Stimulated activated CD8-positive, alpha-beta memory T cell treated with anti-CD3 and anti-CD28 coated beads, Interleukin-12 subunit alpha, Interleukin-12 subunit beta, amount 100 ng/mL, for 4 hours (primary cell): ENCODE data around the gene SPSB1.
"Not testable (repeated sequence)": the region's sequence is repeated elsewhere in the genome, so short reads cannot be mapped to it uniquely, and the experiment has no call there.

Experiments used
- DNase-seq: peaks from one replicate; pipeline ENCODE4 v3.0.0-alpha.2; 2020; ENCODE audit warnings: low read depth

SPSB1 gene

DNA sequence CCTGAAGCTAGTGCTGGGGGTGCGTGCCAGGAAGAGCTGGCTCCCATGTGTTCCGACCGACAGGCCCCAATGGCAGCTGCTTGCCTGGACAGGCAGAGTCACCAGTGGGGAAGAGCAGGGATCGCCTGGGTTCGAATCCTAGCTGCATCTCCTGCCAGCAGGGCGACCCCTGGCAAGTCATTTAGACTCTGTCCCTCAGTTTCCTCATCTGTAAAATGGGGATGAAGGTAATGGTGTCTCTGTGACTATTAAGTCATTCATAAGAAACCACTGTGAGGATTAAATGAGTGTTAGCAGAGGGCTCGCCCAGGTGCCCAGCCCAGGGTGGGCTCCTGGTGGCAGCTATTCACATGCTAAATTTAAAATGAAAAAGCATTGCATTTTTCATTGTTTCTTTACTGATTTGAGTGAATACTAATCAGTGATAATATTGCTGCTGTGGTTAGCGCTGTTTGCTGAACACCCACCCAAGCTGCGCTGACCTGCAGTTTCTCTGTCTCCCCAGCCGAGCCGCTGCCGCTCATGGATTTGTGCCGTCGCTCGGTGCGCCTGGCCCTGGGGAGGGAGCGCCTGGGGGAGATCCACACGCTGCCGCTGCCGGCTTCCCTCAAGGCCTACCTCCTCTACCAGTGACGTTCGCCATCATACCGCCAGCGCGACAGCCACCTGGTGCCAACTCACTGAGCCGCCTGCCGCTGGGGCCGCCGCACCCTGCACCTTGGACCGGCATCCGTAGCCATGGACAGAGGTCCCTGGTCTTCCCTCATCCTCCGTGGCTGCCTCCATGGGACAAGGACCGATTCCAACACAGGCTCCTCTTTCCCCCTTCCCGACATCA, 74.5 kb downstream of the SPSB1 start:
- no peak for DNase-seq

DNA sequence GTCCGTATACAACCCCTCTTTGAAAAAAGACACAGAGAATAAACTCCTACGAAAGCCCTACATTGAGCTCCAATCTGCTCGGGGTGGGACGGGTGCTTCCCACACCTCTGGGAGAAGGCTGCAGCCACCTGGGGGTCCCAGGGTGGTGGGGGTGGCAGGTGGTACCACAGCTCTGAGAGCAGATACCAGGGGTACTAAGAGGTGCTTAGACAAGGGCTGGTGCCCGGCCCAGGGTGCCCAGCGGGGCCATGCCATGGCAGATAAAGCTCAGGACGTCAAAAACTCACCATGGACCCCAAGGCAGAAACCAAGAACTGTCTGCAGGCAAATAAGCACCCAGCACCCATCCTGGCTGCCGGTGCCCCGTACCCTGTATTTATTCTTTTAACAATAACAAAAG, 75.1 kb downstream of the SPSB1 start:
- no peak for DNase-seq

DNA sequence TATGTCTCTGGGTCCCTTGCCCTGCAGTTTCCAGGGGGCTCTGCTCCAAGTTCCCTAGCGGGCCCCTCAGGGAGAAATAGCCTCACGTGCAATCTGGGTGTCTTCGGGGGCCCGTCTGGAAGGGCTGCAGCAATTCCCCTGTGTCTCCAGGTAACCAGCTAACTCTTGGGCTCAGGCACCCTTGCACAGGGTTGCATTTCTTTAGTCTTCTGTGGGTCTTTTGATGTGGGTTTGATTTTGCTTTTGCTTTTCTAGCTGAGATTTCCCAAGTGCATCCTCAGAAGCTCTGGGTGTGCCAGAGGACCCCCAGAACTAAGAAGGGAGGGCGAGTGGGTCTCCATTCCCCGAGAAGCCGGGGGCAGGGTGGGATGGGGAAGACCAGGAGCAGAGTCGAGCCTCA, 75.7 kb downstream of the SPSB1 start:
- DNase-seq: no peak

DNA sequence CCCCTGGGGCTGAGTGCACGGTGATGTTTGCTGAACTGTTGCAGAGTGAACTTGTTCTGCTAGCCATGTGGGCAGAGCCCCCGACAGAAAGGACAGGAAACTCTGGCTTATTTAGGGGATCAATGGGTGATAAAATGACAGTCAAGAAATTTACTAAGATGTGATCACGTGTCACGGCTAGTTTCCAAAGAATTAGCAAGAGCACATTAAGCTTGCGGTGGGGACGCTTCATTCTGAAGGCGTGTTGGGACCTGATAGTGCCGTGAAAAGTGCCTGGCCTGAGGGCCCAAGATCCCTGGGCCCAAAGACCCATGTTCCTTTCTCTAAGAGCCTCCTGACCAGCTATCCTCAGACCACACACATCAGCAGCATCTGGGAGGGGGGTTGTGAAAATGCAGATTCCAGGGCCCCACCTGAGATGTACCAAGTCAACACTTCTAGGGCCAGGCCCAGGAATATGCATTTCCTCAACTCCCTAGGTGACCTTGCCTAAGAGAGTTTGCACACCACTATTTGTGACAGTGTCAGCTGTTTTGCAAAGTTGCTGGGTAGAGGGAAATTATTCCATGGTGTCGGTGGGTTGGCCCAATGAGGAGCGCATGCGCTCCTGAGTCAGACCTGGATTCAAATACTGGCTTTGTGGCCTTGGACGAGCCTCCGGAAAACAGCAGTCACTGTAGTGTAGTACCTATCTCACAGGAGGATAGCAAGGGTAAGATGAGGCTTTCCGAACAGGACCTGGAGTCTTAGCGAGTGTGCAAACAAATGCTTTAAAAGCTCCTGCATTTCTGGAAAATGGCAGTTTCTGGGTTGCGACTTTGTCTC, 77.5 kb downstream of the SPSB1 start:
- no peak for DNase-seq

- DNase-seq: no peak
Measured at GRCh38 chr1:9371391-9371935, 78.8 kb downstream of the SPSB1 start.

- no peak for DNase-seq
Measured at GRCh38 chr1:9371951-9372350, 79.3 kb downstream of the SPSB1 start.

GRCh38 chr1:9373619-9374018, 80.9 kb downstream of the SPSB1 start:
- no peak for DNase-seq

- no peak for DNase-seq
Measured at GRCh38 chr1:9374748-9375341, 82.2 kb downstream of the SPSB1 start.

- no peak for DNase-seq
Measured at GRCh38 chr1:9375912-9376311, 83.2 kb downstream of the SPSB1 start.

DNA sequence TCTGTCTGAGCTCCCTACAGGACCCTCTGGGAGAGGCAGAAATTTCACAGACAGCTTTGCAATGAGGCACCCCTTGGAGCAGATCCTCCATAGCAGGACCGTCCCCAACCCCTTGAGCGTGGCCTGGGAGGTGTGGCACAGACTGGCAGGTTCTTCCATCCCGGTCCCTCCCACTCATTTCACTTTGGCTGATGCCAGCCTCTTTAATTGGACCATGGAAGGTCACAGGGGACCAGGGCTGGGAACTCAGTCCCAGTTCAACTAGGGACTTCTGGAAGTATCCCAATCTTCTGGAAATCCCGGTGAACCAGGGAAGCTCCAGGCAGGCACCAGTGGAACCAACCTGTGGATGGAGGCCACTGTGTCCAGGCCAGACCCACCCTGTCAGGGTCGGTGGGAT, 83.7 kb downstream of the SPSB1 start:
- no peak for DNase-seq

GRCh38 chr1:9376886-9377333, 84.2 kb downstream of the SPSB1 start:
- DNase-seq: no peak

- DNase-seq: no peak
Measured at GRCh38 chr1:9378801-9379200, 86.1 kb downstream of the SPSB1 start.

DNA sequence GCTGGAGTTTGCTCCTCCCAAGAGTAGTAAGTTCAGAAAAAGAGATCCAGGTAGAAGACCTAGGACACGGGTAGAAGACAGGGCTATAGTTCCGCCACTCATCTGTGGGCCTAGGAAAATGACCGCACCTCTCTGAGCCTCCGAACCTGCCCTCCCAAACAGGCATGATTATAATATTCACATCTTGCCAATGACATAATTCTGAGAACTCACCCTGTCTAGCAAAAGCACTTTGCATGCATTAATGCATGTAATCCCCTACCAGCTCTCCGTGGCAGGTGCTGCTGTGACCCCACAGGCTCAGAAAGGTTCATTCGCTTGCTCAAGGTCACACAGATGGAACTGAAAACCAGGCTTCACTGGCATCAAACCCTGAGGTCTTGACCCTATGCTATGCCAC, 88.0 kb downstream of the SPSB1 start:
- no peak for DNase-seq

DNA sequence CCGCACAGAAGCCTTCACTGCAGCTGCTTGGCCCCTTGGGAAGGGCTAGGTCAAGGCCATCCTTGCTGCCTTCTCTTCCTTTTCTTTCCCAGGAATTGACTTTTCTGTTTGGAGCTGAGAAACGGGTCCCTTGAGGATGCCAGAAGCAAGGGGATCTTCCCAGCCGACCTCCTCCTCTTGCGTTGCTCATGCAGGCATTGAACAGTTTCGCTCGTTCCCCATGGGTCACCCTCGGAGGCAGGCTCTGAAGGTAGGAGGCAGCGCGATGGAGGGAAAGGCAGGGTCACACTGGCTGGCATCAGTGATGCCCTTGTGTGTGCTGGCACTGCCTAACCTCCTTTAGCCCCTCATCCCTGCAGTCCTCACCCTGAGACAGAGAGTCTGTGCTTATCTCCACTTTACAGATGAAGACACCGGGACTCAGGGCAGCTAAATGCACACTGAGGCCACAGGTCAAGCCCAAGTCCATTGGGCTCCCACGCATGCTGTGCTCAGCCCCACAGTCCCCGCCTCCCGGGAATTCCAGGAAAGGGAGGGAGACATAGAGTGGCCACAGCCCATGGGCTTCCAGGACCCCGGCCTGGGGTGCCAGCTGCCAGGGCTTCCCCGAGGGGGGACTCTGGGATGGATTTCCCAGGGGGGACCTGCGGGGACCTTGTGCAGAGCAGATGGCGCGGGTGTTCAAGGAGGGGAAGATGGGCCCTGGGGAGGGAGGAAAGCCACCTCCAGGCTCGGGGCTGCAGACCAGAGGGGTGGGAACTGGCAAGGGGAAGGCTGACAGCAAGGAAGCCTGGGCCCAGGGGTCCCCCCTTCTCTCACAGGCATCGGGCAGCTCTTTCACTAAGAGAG, 90.2 kb downstream of the SPSB1 start:
- no peak for DNase-seq

GRCh38 chr1:9384128-9384527, 91.4 kb downstream of the SPSB1 start:
- no peak for DNase-seq

- no peak for DNase-seq
Measured at GRCh38 chr1:9384751-9385245, 92.1 kb downstream of the SPSB1 start.

DNA sequence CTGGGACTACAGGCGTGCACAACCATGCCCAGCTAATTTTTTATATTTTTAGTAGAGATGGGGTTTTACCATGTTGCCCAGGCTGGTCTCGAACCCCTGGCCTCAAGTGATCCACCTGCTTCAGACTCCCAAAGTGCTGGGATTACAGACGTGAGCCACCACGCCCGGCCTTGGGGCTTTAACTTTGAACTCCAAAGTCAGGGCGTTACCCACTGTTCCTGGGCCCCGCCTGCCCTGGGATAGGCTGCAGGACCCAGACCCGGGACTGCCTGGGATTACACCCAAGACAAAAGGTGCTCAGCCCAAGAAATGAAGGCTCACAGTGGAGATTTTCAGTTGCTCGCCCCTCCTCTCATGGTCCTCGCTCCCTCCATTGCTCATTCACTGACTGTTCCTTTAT, 92.7 kb downstream of the SPSB1 start:
- DNase-seq: not testable (repeated sequence)

DNA sequence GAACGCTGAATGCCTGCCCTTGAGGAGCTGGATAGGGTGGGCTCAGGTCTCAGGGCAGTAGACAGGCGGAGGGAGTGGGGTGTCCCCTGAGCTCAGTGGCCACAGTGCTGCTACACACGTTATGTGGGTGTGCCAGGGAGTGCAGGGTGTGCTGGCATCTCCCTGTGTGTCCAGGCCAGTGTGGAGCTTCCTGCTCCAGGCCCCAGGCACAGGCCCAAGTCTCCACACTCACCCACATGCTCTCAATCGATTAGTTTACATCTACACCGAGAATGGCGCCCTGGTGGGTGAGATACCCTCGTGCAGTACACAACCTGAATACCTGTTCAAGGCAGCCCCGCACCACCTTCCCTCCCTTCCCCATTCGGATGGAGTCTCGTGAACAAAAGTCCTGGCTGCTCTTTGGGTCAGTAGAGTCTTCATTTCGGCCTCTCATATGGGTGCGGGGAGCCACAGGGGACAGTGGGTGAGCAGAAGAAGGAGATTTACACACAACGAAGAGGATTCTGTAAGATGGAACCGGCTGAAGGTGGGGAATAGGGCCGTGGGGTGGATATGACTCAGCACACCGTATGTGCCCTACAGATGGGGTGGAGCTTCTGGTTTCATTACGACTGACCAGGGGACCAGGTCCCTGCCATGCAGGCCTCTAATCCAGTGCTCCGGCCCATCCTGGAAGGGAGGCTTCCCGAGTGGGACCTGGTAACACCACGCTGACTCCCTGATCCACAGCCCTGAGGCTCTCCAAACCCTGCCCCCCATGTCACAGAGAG, 93.3 kb downstream of the SPSB1 start:
- no peak for DNase-seq

GRCh38 chr1:9388335-9389180, 95.9 kb downstream of the SPSB1 start:
- no peak for DNase-seq

GRCh38 chr1:9389968-9390367, 97.3 kb downstream of the SPSB1 start:
- DNase-seq: no peak
